K562 (cell line): ENCODE results near the gene IFT27. TPM values are rescaled to one million over a fixed set of nuclear protein-coding genes. Genes with fewer than 3 reads are reported as not detected.
A peak's percentile ranks its signal among the peaks of the same experiment; 100 is the strongest.

Experiments
- KLF10 ChIP-seq: fragments of 250-450 bp; sonication (Bioruptor Pico); IDR thresholded peaks from 2 replicates; pipeline ENCODE4 v1.6.1; 2021; ENCODE audit warnings: matching md5 sums
- NUFIP1 ChIP-seq: fragments of 450-650 bp; IDR thresholded peaks from 2 replicates; pipeline ENCODE4 v1.6.1; 2018; ENCODE audit not compliant: partially characterized antibody
- RBM25 ChIP-seq: fragments of 200-400 bp; formaldehyde crosslinking; IDR thresholded peaks from 2 replicates; pipeline ENCODE4 v1.6.1; 2018; ENCODE audit warnings: low read length, low read depth, moderate library complexity; ENCODE audit not compliant: severe bottlenecking
- REST ChIP-seq, 2 experiments: fragments of 450-650 bp; formaldehyde crosslinking in 1 of 2; IDR thresholded peaks; 2 replicates each; pipeline versions ENCODE4 v1.4.0 to v1.6.1; 2014 to 2020; ENCODE audit warnings: mild to moderate bottlenecking in 2 of 2, borderline replicate concordance in 1 of 2, low read depth in 1 of 2
- ZBTB40 ChIP-seq, 2 experiments: fragments of 450-650 bp in 1 of 2; sonication (generic) in 1 of 2; formaldehyde crosslinking in 1 of 2; IDR thresholded peaks; 2 replicates each; pipeline versions ENCODE4 v1.7.1 to v1.9.0; 2016 to 2022; ENCODE audit warnings: inconsistent platforms in 1 of 2, mild to moderate bottlenecking in 1 of 2, missing genetic modification reagents in 1 of 2
- polyA plus RNA-seq, 8 experiments: library from polyadenylated mRNA; depleted of rRNA in 4 of 8; stranded (reverse) in 5 of 8; unstranded in 3 of 8; fragments of >200 nt; fragmentation: Nextera tagmentation in 2 of 8; fragmentation: Illumina TruSeq in 1 of 8; extraction: Ambion mirVana in 2 of 8; extraction: Trizol in 1 of 8; gene quantifications; 2 replicates each; pipeline versions ENCODE4 v1.2.1 to v1.2.3, GENCODE V29; 2011 to 2014; ENCODE audit warnings: inconsistent platforms in 1 of 8, missing spikeins in 1 of 8
- total RNA-seq, 7 experiments: library from RNA; depleted of rRNA in 6 of 7; stranded (reverse); fragments of >200 nt in 6 of 7; fragmentation: Illumina TruSeq in 2 of 7; extraction: Trizol in 2 of 7; gene quantifications; 2 replicates each; pipeline versions ENCODE4 v1.2.1 to v1.2.3, GENCODE V29; 2011 to 2021; ENCODE audit warnings: low replicate concordance in 1 of 7

The IFT27 gene
- total and polyA plus RNA-seq, 9 of the 15 experiments (the other 6 are each of a cell fraction or from before 2014, with no cell fraction given), result 0.01 to 1.4 (median 0.14) TPM; not detected in 1

- peak; percentile 39 for TF ChIP-seq REST (IDR thresholded peaks at IDR 0.05; ENCODE audit: borderline replicate concordance)
- no peak for TF ChIP-seq REST (CRISPR knock-in tag; IDR thresholded peaks at IDR 0.05; ENCODE audit: low read depth)
- TF ChIP-seq KLF10 (CRISPR knock-in tag), result no peak
- peak; percentile 48 for TF ChIP-seq RBM25
- no peak for TF ChIP-seq NUFIP1
- TF ChIP-seq ZBTB40 (IDR thresholded peaks at IDR 0.05), result peak; percentile 98
- peak; percentile 93 for TF ChIP-seq ZBTB40 (CRISPR knock-in tag; IDR thresholded peaks at IDR 0.05)
- TF ChIP-seq, all 486 proteins: peak for 22
Observed at GRCh38 chr22:36741204-36741793, 34.6 kb downstream of the IFT27 start (continued).
